Measurements from ENCODE around the gene DNAJB8.

DNAJB8 gene

DNA sequence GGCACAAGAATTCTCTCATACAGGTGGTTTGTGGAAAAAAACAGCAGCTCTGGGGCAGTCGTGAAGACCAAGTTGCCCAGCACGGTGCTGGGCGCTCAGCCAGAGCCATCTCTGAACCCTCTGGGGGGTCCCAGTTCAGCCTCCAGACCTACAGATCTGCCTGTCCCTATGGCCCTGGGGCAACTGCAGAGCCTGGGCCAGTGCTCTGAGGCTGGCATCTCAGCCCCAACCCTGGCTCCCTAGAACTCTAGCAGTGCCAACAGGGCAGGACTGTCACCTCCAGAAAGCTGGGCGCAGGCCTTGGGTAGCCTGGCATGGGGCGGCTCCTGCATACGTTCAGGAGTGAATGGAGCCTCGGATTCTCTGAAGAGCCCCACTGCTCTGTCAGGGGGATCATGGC, 44.7 kb downstream of the DNAJB8 start:
- Histone ChIP-seq H3K27ac (ENCODE audit: low read depth, low read length) (no peak overlapping the region), H3K4me1 (ENCODE audit: control insufficient read depth, insufficient read depth, low read length) (no peaks in the 10 kb centered on the region), H3K4me3 (ENCODE audit: low read length) (no peak overlapping the region), H3K36me3 (ENCODE audit: control insufficient read depth, insufficient read depth, low read length) (no peaks in the 10 kb centered on the region), H3K9ac (ENCODE audit: low read length) (no peak overlapping the region), H3K27me3 (ENCODE audit: control insufficient read depth, insufficient read depth, low read length) (no peaks in the 10 kb centered on the region)

DNA sequence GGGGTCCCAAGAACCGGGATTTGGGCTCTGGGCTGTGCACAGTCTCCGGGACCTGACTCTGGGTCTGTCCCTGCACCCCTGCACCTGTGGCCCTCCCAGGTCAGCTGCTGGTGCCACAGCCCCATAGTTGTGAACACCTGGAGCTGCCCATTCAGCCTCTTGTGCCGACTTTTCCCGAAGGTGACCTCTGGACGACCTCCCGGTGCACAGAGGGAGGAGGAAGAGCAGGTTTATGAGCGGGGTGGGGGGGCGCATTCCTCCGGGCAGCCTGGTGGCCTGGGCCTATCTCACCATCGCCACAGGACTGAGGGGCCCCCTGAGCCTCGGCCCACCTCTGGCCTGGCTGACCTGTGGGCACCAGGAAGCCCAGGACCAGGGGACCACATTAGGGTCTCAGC, 45.3 kb downstream of the DNAJB8 start:
- Histone ChIP-seq H3K9ac (ENCODE audit: low read length) (no peak overlapping the region), H3K4me3 (ENCODE audit: low read length) (no peak overlapping the region), H3K36me3 (ENCODE audit: control insufficient read depth, insufficient read depth, low read length) (no peaks in the 10 kb centered on the region), H3K27me3 (ENCODE audit: control insufficient read depth, insufficient read depth, low read length) (no peaks in the 10 kb centered on the region), H3K27ac (ENCODE audit: low read depth, low read length) (no peak overlapping the region), H3K4me1 (ENCODE audit: control insufficient read depth, insufficient read depth, low read length) (no peaks in the 10 kb centered on the region)

DNA sequence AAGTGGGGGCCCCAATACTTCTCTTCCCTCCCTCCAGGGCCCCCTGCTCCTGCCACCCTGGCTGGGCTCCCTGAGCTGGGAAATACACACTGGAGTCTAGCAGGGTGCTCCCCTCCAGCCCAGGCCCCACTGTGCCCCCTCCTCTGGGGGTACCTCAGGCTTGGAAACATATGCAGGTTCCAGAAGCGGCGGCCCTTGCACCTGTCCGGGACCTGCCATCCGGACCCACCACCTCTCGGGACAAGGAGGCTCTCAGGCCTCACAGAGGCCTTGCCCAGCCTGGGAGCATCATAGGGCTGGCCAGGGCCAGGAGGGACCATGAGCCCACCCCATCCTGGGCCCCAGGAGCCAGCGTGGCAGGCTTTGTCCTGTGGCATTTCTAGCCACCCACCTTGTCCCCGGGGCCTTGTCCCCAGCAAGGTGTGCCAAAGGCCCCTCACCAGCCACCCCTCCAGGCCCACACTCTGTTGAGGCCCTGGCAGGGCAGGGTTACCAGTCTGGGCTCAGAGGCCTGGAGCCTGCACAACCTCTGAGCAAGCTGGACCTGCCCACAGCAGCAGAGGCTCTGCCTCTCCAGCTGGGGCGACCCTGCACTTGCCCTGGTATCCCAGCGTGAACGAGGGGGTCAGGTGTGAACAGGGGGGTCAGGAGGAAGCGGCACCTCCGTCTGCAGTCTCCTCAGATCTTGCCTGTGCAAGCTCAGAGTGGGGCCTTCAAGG, 45.8 kb downstream of the DNAJB8 start:
- Histone ChIP-seq H3K9ac (ENCODE audit: low read length) (no peak overlapping the region), H3K27me3 (ENCODE audit: control insufficient read depth, insufficient read depth, low read length) (no peaks in the 10 kb centered on the region), H3K4me3 (ENCODE audit: low read length) (no peak overlapping the region), H3K36me3 (ENCODE audit: control insufficient read depth, insufficient read depth, low read length) (no peaks in the 10 kb centered on the region), H3K4me1 (ENCODE audit: control insufficient read depth, insufficient read depth, low read length) (no peaks in the 10 kb centered on the region), H3K27ac (ENCODE audit: low read depth, low read length) (no peak overlapping the region)

DNA sequence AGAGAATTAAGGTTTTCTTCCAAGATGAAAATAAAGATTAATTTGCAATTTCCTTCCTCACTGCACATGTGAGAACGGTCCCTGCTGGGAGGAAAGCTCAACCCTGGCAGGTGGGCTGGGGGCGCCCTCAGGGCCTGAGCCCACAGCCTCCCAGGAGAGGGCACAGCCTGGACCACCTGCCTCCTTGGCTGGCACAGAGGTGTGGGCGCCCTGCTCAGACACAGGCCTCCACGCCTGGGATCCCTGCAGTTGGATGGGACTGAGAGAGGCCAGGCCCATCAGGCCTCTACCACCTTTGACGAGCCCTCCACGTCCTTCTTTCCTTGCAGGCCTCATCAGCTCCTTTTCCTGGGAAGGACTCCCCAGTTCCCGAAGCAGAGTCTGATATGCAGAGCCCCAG, 46.4 kb downstream of the DNAJB8 start:
- Histone ChIP-seq H3K36me3 (ENCODE audit: control insufficient read depth, insufficient read depth, low read length) (no peaks in the 10 kb centered on the region), H3K4me3 (ENCODE audit: low read length) (no peak overlapping the region), H3K9ac (ENCODE audit: low read length) (no peak overlapping the region), H3K4me1 (ENCODE audit: control insufficient read depth, insufficient read depth, low read length) (no peaks in the 10 kb centered on the region), H3K27me3 (ENCODE audit: control insufficient read depth, insufficient read depth, low read length) (no peaks in the 10 kb centered on the region), H3K27ac (ENCODE audit: low read depth, low read length) (no peak overlapping the region)

DNA sequence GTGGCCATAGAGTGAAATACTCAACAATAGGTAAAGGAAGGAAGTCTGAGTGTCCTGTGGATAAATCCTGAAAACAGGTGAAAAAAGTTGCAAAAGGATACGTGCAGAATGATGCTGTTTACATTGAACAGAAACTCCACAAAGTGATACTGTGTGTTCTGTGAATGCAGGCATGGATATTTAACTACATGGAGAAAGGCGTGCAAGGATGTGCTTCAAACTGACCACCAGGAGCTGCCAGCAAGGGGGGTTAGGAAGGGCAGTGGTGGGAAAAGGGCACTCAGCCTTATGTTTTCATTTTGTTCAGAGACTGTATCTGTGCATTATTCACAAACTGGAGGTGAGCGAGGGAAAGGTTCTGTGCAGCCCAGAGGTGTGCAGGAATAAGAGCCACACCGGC, 47.4 kb downstream of the DNAJB8 start:
- no peaks in the 10 kb centered on the region for H3K4me1 ChIP-seq (ENCODE audit: control insufficient read depth, insufficient read depth, low read length)
- no peaks in the 10 kb centered on the region for H3K36me3 ChIP-seq (ENCODE audit: control insufficient read depth, insufficient read depth, low read length)
- no peaks in the 10 kb centered on the region for H3K27me3 ChIP-seq (ENCODE audit: control insufficient read depth, insufficient read depth, low read length)
- H3K9ac ChIP-seq (ENCODE audit: low read length) = no peak overlapping the region
- H3K27ac ChIP-seq (ENCODE audit: low read depth, low read length) = no peak overlapping the region
- no peak overlapping the region for H3K4me3 ChIP-seq (ENCODE audit: low read length)

DNA sequence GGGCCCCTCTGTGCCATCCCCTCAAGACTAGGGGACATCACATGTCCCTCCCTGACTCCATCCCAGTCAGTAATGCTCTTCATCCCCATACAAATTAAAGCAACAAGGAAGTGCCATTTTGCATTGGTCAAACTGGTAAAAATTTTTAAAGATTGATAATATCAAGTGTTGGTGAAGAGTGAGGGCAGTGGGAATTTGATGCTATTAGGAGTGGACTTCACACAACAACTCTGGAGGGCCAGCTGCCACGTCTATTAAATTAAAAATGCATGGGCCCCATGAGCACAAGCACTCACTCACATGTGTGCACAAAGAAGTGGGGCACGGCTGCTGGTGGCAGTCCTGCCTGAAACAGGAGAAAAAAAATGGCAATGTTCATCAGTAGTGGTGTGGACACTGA, 47.8 kb downstream of the DNAJB8 start:
- no peak overlapping the region for H3K4me3 ChIP-seq (ENCODE audit: low read length)
- H3K27me3 ChIP-seq (ENCODE audit: control insufficient read depth, insufficient read depth, low read length) = no peaks in the 10 kb centered on the region
- H3K27ac ChIP-seq (ENCODE audit: low read depth, low read length) = no peak overlapping the region
- H3K4me1 ChIP-seq (ENCODE audit: control insufficient read depth, insufficient read depth, low read length) = no peaks in the 10 kb centered on the region
- no peak overlapping the region for H3K9ac ChIP-seq (ENCODE audit: low read length)
- H3K36me3 ChIP-seq (ENCODE audit: control insufficient read depth, insufficient read depth, low read length) = no peaks in the 10 kb centered on the region

DNA sequence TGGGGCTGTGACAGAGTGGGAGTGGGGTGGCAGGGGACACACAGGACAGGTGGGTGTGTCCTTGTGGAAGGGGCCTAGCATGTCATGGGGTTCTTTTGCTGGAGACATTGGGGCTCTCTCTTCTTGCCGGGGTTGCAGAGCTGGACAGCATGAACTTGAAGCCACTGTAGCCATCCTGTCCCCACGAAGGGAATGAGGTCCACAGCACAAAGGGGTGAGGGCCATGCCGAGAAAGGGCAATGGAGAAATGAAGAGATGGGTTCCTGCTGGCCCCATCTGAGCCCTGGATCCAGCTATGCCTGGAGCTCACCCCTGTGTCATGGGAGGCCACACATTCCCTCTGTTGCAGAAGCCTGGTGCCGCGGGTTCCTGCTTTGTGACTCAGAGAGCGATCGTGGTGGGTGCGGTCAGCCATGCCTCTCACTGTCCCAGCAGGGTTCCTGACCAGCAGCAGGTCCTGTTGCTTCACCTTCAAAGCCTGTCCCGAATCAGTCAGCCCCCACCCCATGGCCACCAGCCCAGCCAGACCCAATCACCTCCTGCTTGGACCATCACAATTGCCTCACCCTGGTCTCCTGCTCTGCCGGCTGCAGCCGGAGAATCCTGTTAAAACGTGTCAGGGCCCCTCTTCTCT, 50.0 kb downstream of the DNAJB8 start:
- Histone ChIP-seq H3K4me3 (ENCODE audit: low read length) (no peak overlapping the region), H3K27ac (ENCODE audit: low read depth, low read length) (no peak overlapping the region), H3K4me1 (ENCODE audit: control insufficient read depth, insufficient read depth, low read length) (no peaks in the 10 kb centered on the region), H3K9ac (ENCODE audit: low read length) (no peak overlapping the region), H3K27me3 (ENCODE audit: control insufficient read depth, insufficient read depth, low read length) (no peaks in the 10 kb centered on the region), H3K36me3 (ENCODE audit: control insufficient read depth, insufficient read depth, low read length) (no peaks in the 10 kb centered on the region)

DNA sequence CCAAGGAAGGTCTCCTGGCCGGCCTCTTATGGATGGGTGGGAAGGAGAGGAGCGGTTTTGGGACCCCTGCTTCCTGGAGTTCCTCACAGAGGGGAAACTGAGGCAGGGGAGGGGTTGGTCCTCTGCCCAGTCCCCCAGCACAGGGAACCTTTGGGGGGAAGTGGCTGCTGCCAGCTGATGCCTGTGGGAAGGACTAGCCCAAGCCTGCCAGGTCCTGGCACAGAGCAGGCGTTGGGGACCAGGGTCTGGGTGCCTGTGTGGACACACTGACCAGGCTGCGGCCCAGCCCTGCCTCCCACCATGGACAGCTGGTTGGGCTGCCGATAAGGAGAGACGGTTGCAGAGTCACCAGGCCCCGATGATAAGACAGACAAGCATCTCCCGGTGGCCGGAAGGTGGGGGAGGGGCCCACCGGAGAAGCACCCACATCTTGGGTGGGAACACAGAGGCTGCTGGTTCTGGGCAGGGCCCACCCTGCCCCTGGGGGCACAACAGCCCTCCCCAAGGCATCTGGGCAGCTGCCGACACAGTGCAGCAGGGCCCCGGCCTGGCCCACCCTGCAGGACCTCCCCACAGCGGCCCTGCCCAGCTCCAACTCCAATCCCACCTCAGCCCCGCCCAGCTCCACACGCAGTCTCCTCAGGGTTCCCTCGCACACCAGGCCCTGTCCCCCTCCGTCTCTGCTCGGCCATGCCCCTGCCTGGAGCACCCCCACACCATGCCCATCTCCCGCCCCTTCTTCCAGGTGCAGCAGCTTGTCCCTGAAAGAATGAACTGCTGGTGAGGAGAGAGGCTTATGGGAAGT, 50.7 kb downstream of the DNAJB8 start:
- H3K27me3 ChIP-seq (ENCODE audit: control insufficient read depth, insufficient read depth, low read length) = no peaks in the 10 kb centered on the region
- no peak overlapping the region for H3K9ac ChIP-seq (ENCODE audit: low read length)
- no peaks in the 10 kb centered on the region for H3K36me3 ChIP-seq (ENCODE audit: control insufficient read depth, insufficient read depth, low read length)
- H3K4me3 ChIP-seq (ENCODE audit: low read length) = no peak overlapping the region
- H3K4me1 ChIP-seq (ENCODE audit: control insufficient read depth, insufficient read depth, low read length) = no peaks in the 10 kb centered on the region
- H3K27ac ChIP-seq (ENCODE audit: low read depth, low read length) = no peak overlapping the region

DNA sequence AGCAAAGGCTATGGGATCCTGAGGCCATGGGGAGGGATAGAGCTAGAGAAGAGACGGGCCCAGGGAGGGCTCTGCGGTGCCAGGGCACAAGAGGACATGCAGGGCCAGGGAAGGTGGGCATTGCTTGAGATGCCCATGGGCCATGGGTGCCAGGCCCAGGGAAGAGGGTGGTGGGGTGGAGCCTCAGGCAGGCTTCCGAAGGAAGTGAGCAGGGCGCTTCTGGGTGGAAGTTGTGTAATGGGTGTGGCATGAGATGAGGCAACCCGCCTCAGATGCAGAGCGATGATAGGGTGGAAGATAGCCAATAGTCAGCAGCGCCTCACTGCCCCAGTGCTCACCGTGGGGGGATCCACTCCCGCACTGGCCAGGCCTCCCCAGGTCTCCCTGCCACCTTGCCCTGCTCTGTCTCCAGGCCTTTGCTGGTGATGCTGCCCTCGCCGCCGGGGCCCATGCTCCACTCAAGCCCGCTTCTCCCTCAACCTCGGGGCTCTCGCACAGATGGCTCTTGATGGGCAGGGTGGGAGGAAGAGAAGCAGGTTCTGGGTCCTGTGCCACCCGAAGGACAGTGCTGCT, 51.4 kb downstream of the DNAJB8 start:
- Histone ChIP-seq H3K27me3 (ENCODE audit: control insufficient read depth, insufficient read depth, low read length) (no peaks in the 10 kb centered on the region), H3K27ac (ENCODE audit: low read depth, low read length) (no peak overlapping the region), H3K4me1 (ENCODE audit: control insufficient read depth, insufficient read depth, low read length) (no peaks in the 10 kb centered on the region)

DNA sequence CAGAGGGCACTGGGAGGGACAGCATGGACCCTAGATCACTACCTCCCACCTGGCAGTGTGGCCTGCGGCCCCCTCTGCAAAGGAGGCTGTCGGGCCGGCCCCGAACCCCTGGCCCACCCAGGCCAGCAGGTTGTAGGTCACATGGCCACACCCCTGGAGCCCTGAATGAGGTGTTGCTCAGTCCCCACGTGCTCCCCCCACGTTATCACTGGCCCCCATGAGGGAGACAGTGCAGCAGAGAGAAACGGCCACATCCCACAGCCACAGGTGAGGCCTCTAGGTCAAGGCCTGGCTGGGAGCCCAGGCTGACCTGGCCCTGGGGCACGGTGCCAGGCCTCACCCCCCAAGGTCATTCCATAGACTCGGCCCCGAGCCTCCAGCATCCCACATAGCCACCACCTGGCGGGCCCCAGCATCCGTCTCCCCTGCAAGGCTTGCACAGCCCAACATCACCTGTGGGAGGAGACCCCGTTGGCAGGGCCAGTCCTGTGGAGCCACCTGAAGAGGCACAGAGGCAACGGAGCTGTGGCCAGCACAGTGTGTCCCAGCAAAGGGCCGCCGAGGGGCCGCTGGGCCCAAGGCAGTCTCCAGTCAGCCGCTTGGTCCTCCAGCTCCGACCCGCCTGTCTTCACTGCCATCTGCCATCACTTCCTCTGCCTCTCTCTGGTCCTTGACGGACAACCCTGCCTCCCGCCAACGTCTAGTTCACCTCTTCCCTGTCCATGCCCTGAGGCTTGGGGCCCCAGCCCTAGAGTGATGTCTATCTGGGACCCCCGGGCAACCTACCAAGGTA, 53.1 kb downstream of the DNAJB8 start:
- no peak overlapping the region for H3K4me3 ChIP-seq (ENCODE audit: low read length)
- no peaks in the 10 kb centered on the region for H3K36me3 ChIP-seq (ENCODE audit: control insufficient read depth, insufficient read depth, low read length)
- no peak overlapping the region for H3K9ac ChIP-seq (ENCODE audit: low read length)
- no peak overlapping the region for H3K27ac ChIP-seq (ENCODE audit: low read depth, low read length)
- no peaks in the 10 kb centered on the region for H3K4me1 ChIP-seq (ENCODE audit: control insufficient read depth, insufficient read depth, low read length)
- no peaks in the 10 kb centered on the region for H3K27me3 ChIP-seq (ENCODE audit: control insufficient read depth, insufficient read depth, low read length)

More for the DNA sequence above, 51.4 kb downstream of the DNAJB8 start:
- Histone ChIP-seq H3K4me3 (ENCODE audit: low read length) (no peak overlapping the region), H3K9ac (ENCODE audit: low read length) (no peak overlapping the region), H3K36me3 (ENCODE audit: control insufficient read depth, insufficient read depth, low read length) (no peaks in the 10 kb centered on the region)

DNA sequence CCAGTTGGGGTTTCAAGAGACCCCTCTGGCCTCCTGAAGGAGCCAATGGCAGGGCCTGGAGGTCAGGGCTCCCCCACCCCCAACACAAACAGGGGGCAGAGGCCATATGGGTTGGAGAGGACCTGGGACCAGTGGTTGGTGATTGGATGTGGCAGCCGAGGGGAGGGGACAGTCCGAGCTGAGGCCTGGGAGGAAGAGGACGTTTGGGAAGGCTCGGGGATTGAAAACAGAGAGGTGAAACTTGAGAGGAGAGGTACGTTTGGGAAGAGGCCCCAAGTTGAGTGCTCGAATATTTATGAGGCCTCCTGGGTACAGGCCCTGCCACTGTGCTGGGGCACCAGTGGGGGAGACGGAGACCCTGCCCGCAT, 53.7 kb downstream of the DNAJB8 start:
- no peaks in the 10 kb centered on the region for H3K36me3 ChIP-seq (ENCODE audit: control insufficient read depth, insufficient read depth, low read length)
- no peak overlapping the region for H3K9ac ChIP-seq (ENCODE audit: low read length)
- no peaks in the 10 kb centered on the region for H3K4me1 ChIP-seq (ENCODE audit: control insufficient read depth, insufficient read depth, low read length)
- H3K4me3 ChIP-seq (ENCODE audit: low read length) = no peak overlapping the region
- H3K27ac ChIP-seq (ENCODE audit: low read depth, low read length) = no peak overlapping the region
- no peaks in the 10 kb centered on the region for H3K27me3 ChIP-seq (ENCODE audit: control insufficient read depth, insufficient read depth, low read length)
